Activated CD4-positive, alpha-beta T cell treated with anti-CD3 and anti-CD28 coated beads, Interleukin-2, amount 50 U/mL, for 1 hour (primary cell): ENCODE data around the gene PALMD.

Experiments
- DNase-seq: peaks from one replicate; pipeline ENCODE4 v3.0.0-alpha.2; 2020

PALMD gene

GRCh38 chr1:99702221-99702620 lies 56.3 kb downstream of the PALMD start:
- DNase-seq: no peak

- DNase-seq: no peak
These were observed 58.5 kb downstream of the PALMD start for GRCh38 chr1:99704356-99704816.

- no peak for DNase-seq
These were observed 59.5 kb downstream of the PALMD start for GRCh38 chr1:99705385-99705784.

- DNase-seq: peak; percentile 55
These were observed 61.7 kb downstream of the PALMD start for GRCh38 chr1:99707535-99708142.

GRCh38 chr1:99710994-99711393 lies 65.1 kb downstream of the PALMD start:
- DNase-seq: no peak

GRCh38 chr1:99713006-99713405 lies 67.1 kb downstream of the PALMD start:
- DNase-seq: no peak

GRCh38 chr1:99717005-99717404 lies 71.1 kb downstream of the PALMD start:
- DNase-seq: no peak

- DNase-seq: no peak
These were observed 77.3 kb downstream of the PALMD start for GRCh38 chr1:99723251-99723650.

- DNase-seq: no peak
These were observed 80.1 kb downstream of the PALMD start for GRCh38 chr1:99725996-99726395.

GRCh38 chr1:99726407-99726806 lies 80.5 kb downstream of the PALMD start:
- DNase-seq: no peak

GRCh38 chr1:99726818-99727217 lies 80.9 kb downstream of the PALMD start:
- DNase-seq: no peak

- DNase-seq: no peak
These were observed 81.8 kb downstream of the PALMD start for GRCh38 chr1:99727575-99728185.

- no peak for DNase-seq
These were observed 82.8 kb downstream of the PALMD start for GRCh38 chr1:99728494-99729235.

GRCh38 chr1:99731384-99731783 lies 85.5 kb downstream of the PALMD start:
- DNase-seq: no peak

GRCh38 chr1:99735852-99736251 lies 89.9 kb downstream of the PALMD start:
- DNase-seq: no peak

- DNase-seq: no peak
These were observed 91.1 kb downstream of the PALMD start for GRCh38 chr1:99737016-99737415.

- DNase-seq: no peak
These were observed 93.0 kb downstream of the PALMD start for GRCh38 chr1:99738858-99739465.

- DNase-seq: no peak
These were observed 94.2 kb downstream of the PALMD start for GRCh38 chr1:99740141-99740540.
